Skeletal muscle tissue (tissue), 4 donors: Measurements from ENCODE around the gene MVB12B. TPM values are rescaled to one million over a fixed set of nuclear protein-coding genes. Genes with fewer than 3 reads are reported as not detected.

ENCODE experiments used
- H3K27ac ChIP-seq: one replicate; pipeline ENCODE4 v1.7.0; 2013; ENCODE audit warnings: mild to moderate bottlenecking, low read depth, low read length, inconsistent platforms
- H3K27me3 ChIP-seq, 3 donors: one replicate each; pipeline ENCODE4 v1.7.0; 2013; ENCODE audit warnings: low read length in 3 of 3; ENCODE audit not compliant: control insufficient read depth in 3 of 3, insufficient read depth in 3 of 3
- H3K36me3 ChIP-seq, 3 donors: one replicate each; pipeline ENCODE4 v1.7.0; 2013; ENCODE audit warnings: low read length in 3 of 3; ENCODE audit not compliant: control insufficient read depth in 3 of 3, insufficient read depth in 3 of 3
- H3K4me1 ChIP-seq, 3 donors: one replicate each; pipeline ENCODE4 v1.7.0; 2013; ENCODE audit warnings: low read length in 3 of 3, mild to moderate bottlenecking in 3 of 3; ENCODE audit not compliant: control insufficient read depth in 3 of 3, insufficient read depth in 3 of 3
- H3K4me3 ChIP-seq, 3 donors: one replicate each; pipeline ENCODE4 v1.7.0; 2013; ENCODE audit warnings: low read length in 3 of 3
- H3K9ac ChIP-seq, 3 donors: one replicate each; pipeline ENCODE4 v1.7.0; 2013; ENCODE audit warnings: low read length in 3 of 3, mild to moderate bottlenecking in 3 of 3, moderate library complexity in 2 of 3, low read depth in 1 of 3
- H3K9me3 ChIP-seq, 3 donors: one replicate each; pipeline ENCODE4 v1.7.0; 2013; ENCODE audit warnings: low read length in 3 of 3; ENCODE audit not compliant: control insufficient read depth in 3 of 3
- total RNA-seq: library from RNA; depleted of rRNA; stranded (reverse); fragments of >200 nt; gene quantifications from one replicate; pipeline ENCODE4 v1.2.3, GENCODE V29; 2014
- donor health status: Osteomylitis.

Gene MVB12B
- total RNA-seq, 1 donor from 2014 or later, result 13.0 TPM

GRCh38 chr9:126502417-126503332 lies 176.0 kb downstream of the MVB12B start:
- H3K4me1 ChIP-seq, result peaks cover 7 to 19% (median 8%) of the 10 kb centered on the region in 3 donors
- no peak overlapping the region for H3K4me3 ChIP-seq
- no peak overlapping the region for H3K9ac ChIP-seq
- peaks cover 4 to 14% (median 12%) of the 10 kb centered on the region in 3 donors for H3K36me3 ChIP-seq
- no peak overlapping the region for H3K27ac ChIP-seq
- peaks cover 0 to 4% (median 0%) of the 10 kb centered on the region in 3 donors for H3K27me3 ChIP-seq
- H3K9me3 ChIP-seq, result no peaks in the 10 kb centered on the region

GRCh38 chr9:126503333-126504085 lies 176.9 kb downstream of the MVB12B start:
- H3K4me1 ChIP-seq, result peaks cover 7 to 19% (median 8%) of the 10 kb centered on the region in 3 donors
- H3K9me3 ChIP-seq, result no peaks in the 10 kb centered on the region
- H3K36me3 ChIP-seq, result peaks cover 4 to 14% (median 12%) of the 10 kb centered on the region in 3 donors

DNA sequence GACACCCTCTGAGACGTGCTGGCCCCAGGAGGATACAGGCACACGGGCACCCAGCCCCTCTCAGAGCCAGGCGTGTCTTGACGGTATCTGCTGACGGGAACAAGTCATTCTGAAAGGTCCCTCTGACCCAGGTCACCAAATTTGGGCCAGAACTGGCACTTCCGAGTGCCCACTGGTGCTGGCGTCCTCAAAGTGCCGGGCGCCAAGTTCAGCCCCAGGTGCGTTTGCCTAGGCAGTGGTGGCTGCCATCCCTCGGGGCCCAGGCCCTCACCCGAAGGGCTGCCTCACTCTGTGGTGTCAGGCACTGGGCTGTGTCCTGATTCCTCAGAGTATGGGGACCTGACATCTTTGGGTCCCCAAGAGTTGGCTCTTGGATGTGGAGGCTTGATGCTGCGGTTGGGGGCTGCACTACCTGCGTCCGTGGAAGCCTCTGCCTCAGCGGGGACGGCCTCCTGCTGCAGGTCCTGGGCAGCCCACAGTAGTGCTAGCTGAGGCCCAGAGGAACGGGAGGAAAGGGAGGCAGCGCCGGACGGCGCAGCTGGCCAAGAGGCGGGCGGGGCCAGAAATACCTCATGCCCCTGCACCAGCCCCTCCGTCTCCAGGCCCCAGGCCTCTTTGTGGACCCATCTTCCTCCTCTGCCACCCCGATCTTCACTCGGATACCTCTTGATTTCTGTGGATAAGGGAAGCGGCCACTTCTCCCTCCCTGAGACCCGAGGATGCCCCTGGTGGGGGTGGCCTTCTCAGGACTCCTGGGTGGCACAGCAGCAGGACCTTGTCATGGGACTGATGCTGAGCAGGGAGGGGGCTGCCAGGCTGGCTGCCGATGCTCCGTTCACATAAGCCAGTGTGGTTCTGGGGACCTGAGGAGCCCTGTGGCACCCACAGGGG lies 177.7 kb downstream of the MVB12B start:
- no peak overlapping the region for H3K27ac ChIP-seq
- H3K4me1 ChIP-seq, result peaks cover 3 to 12% (median 8%) of the 10 kb centered on the region in 3 donors
- no peak overlapping the region for H3K9ac ChIP-seq
- H3K27me3 ChIP-seq, result peaks cover 0 to 9% (median 9%) of the 10 kb centered on the region in 3 donors
- no peak overlapping the region for H3K4me3 ChIP-seq
- H3K36me3 ChIP-seq, result peaks cover 4 to 14% (median 12%) of the 10 kb centered on the region in 3 donors
- no peaks in the 10 kb centered on the region for H3K9me3 ChIP-seq

More at GRCh38 chr9:126503333-126504085, 176.9 kb downstream of the MVB12B start:
- Histone ChIP-seq H3K9ac (no peak overlapping the region), H3K4me3 (no peak overlapping the region), H3K27ac (no peak overlapping the region), H3K27me3 (peaks cover 0 to 4% (median 3%) of the 10 kb centered on the region in 3 donors)

GRCh38 chr9:126504977-126505455 lies 178.4 kb downstream of the MVB12B start:
- Histone ChIP-seq H3K4me1 (peaks cover 0 to 7% (median 4%) of the 10 kb centered on the region in 3 donors), H3K36me3 (peaks cover 4 to 14% (median 12%) of the 10 kb centered on the region in 3 donors), H3K27ac (no peak overlapping the region), H3K4me3 (no peak overlapping the region), H3K9ac (no peak overlapping the region), H3K9me3 (no peaks in the 10 kb centered on the region), H3K27me3 (peaks cover 0 to 14% (median 13%) of the 10 kb centered on the region in 3 donors)

- peaks cover 4 to 14% (median 12%) of the 10 kb centered on the region in 3 donors for H3K36me3 ChIP-seq
- H3K4me1 ChIP-seq, result peaks cover 0 to 4% (median under 1%) of the 10 kb centered on the region in 3 donors
- peaks cover 0 to 17% (median 16%) of the 10 kb centered on the region in 3 donors for H3K27me3 ChIP-seq
- H3K9ac ChIP-seq, result no peak overlapping the region
- no peak overlapping the region for H3K4me3 ChIP-seq
- no peaks in the 10 kb centered on the region for H3K9me3 ChIP-seq
- H3K27ac ChIP-seq, result no peak overlapping the region
These were observed 179.2 kb downstream of the MVB12B start for GRCh38 chr9:126505697-126506346.

- Histone ChIP-seq H3K9me3 (no peaks in the 10 kb centered on the region), H3K27me3 (peaks cover 0 to 22% (median 17%) of the 10 kb centered on the region in 3 donors), H3K4me1 (no peaks in the 10 kb centered on the region), H3K4me3 (no peak overlapping the region), H3K27ac (no peak overlapping the region), H3K36me3 (peaks cover 4 to 14% (median 12%) of the 10 kb centered on the region in 3 donors), H3K9ac (no peak overlapping the region)
These were observed 180.0 kb downstream of the MVB12B start for GRCh38 chr9:126506361-126507317.

GRCh38 chr9:126507318-126508109 lies 180.9 kb downstream of the MVB12B start:
- peaks cover 0 to 25% (median 20%) of the 10 kb centered on the region in 3 donors for H3K27me3 ChIP-seq
- H3K36me3 ChIP-seq, result peaks cover 4 to 14% (median 12%) of the 10 kb centered on the region in 3 donors
- H3K4me3 ChIP-seq, result no peak overlapping the region
- H3K9ac ChIP-seq, result no peak overlapping the region
- H3K27ac ChIP-seq, result no peak overlapping the region
- H3K4me1 ChIP-seq, result no peaks in the 10 kb centered on the region
- no peaks in the 10 kb centered on the region for H3K9me3 ChIP-seq

GRCh38 chr9:126508171-126508591 lies 181.6 kb downstream of the MVB12B start:
- Histone ChIP-seq H3K9me3 (no peaks in the 10 kb centered on the region), H3K4me3 (no peak overlapping the region), H3K27ac (no peak overlapping the region), H3K36me3 (peaks cover 4 to 14% (median 12%) of the 10 kb centered on the region in 3 donors), H3K9ac (no peak overlapping the region), H3K27me3 (peaks cover 4 to 27% (median 23%) of the 10 kb centered on the region in 3 donors), H3K4me1 (no peaks in the 10 kb centered on the region)
